ENCODE results near the gene CTXN1.
"Not testable (repeated sequence)": the region's sequence is repeated elsewhere in the genome, so short reads cannot be mapped to it uniquely, and the experiment has no call there.

The CTXN1 gene

GRCh38 chr19:7898967-7899366 is 27.0 kb downstream of the CTXN1 start:
- FAIRE-seq = no peak

GRCh38 chr19:7897292-7897691 is 28.6 kb downstream of the CTXN1 start:
- no peak for FAIRE-seq

- no peak for FAIRE-seq
Observed at GRCh38 chr19:7895565-7895964, 30.4 kb downstream of the CTXN1 start.

GRCh38 chr19:7894612-7895309 is 31.2 kb downstream of the CTXN1 start:
- no peak for FAIRE-seq

- FAIRE-seq = not testable (repeated sequence)
Observed at GRCh38 chr19:7893362-7894101, 32.4 kb downstream of the CTXN1 start.

GRCh38 chr19:7888826-7889217 is 37.1 kb downstream of the CTXN1 start:
- no peak for FAIRE-seq

- no peak for FAIRE-seq
Observed at GRCh38 chr19:7888145-7888825, 37.6 kb downstream of the CTXN1 start, which contains the start of gene LRRC8E. Gene LRRC8E (plus strand): TSS chr19:7888510. CDS start chr19:7895604, 7,094 bp downstream.

DNA sequence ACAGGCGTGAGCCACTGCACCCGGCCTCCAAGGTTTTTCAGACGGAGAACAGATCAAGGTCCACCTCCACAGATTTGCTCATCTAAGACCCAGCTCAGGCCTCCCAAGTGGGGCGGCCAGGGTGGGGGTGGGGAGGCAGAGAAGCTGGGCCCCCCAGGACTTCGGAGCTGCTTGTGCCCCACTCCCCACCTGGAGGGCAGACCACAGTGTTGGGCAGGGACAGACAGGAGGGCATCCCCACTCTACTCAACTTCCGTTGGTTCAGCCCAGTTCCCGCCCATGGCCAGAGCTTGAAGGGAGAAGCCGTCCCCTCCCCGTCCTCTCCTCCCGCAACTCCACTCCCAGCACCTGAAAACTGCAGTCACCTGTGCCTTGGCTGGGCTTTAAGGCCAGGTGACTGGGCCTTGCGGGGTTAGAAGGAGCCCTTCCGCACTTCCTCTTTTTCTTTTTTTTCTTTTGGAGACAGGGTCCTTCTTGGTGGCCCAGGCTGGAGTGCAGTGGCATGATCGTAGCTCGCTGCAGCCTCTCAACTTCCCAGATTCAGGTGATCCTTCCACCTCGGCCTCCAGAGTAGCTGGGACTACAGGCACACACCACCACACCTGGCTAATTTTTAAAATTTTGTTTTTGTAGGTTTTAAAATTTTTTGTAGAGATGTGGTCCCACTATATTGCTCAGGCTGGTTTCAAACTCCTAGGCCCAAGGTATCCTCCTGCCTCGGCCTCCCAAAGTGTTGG is 38.4 kb downstream of the CTXN1 start:
- no peak for FAIRE-seq

DNA sequence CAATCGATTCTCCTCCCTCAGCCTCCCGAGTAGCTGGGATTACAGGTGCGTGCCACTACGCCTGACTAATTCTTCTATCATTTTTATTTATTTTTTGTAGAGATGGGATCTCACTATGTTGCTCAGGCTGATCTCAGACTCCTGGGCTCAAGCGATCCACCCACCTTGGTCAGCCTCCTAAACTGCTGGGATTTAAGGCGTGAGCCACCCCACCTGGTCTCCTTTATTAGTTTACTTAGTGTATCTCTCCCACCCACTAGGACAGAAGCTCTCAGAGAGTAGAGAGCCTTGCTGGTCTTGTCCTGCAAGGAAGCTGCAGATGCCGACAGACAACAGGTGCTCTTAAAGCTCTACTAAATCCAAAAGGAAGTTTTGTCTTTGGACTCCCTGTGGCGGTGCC is 40.1 kb downstream of the CTXN1 start:
- FAIRE-seq = no peak

GRCh38 chr19:7883796-7884570 is 42.0 kb downstream of the CTXN1 start:
- no peak for FAIRE-seq

- no peak for FAIRE-seq
Observed at GRCh38 chr19:7883105-7883504, 42.8 kb downstream of the CTXN1 start.

DNA sequence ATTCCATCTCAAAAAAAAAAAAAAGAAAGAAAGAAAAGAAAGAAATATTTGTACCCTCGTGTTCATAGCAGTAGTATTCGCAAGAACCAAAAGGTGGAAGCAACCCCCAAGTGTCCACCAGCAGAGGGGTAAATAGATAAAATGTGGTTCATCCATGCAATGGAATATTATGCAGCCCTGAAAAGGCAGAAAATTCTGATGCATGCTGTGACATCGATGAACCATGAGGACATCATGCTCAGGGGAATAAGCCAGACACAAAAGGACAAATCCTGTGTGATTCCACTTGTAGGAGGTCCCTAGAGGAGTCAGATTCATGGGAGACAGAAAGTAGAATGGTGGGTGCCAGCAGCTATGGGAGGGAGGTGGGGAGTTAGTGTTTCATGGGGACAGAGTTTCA is 44.0 kb downstream of the CTXN1 start:
- no peak for FAIRE-seq

GRCh38 chr19:7879836-7880235 is 46.1 kb downstream of the CTXN1 start:
- FAIRE-seq = no peak

DNA sequence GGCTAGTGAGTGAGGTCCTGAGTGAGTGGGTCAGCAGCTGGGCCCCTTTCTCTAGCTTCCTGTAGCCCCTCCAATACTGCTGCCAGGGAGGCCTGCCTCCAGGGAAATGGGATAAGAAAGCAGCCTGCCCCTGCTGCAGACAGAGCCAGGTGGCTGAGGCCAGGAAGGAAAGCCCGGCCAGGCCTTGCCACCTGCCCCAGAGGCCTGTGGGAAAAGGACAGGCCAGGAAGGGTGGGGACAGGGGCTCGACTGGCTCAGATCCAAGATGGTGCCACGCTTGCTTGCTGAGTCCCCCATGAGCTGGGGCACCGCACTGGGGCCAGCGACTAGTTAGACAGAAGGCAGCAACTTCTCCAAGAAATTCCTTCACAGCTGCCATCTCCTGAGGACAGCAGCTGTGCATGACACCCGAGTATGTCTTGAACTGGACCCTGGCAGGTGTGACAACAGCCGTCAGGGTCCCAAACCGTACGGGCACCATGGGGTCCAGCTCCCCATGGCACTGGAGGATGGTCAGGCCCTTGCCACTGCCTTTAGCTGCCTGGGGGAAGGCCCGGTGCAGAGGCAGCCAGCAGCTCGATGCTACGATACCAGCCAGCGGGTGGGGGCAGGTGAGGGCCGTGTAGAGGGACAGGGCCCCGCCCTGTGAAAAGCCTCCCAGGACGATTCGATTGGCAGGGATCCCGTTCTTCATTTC is 46.7 kb downstream of the CTXN1 start:
- no peak for FAIRE-seq

DNA sequence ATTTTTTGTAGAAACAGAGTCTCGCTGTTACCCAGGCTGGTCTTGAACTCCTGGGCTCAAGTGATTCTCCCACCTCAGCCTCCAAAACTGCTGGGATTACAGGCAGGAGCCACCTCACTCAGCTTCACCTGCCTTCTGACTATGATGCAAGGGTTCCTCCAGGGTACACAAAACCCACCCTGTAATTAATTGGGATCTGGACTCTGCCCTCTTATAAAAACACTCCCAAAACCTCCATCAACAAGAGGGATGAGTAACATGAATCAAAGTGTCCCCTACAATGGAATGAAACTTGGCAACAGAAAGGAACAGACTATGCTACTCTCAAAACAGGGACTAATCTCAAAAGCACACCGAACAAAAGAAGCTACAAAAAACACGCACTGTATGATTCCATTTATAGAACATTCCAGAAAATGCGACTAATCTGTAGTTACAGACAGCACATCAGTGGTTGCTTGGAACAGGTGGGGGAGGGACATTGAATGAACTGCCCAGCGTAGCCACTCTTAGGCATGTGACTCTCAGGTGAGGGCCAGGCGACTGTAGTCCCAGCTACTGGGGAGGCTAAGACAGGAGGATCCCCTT is 48.6 kb downstream of the CTXN1 start:
- FAIRE-seq = no peak

DNA sequence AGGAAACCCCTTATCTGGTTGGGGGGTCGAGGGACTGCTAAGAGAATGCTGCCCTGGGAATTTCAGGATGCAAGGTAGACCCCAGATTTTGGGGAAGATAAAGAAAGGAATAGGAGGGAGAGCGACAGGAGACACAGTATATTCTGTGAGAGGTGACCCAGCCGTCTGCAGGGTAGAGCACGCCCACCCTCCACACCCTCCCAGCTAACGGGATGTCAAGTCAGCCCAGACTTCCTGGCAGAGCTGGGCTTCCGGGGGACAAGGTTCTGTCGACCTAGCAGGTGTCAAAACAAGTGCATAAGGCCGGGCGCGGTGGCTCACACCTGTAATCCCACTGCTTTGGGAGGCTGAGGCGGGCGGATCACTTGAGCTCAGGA is 51.0 kb downstream of the CTXN1 start:
- no peak for FAIRE-seq
